ENCODE data around the gene UCHL5.

UCHL5 gene

DNA sequence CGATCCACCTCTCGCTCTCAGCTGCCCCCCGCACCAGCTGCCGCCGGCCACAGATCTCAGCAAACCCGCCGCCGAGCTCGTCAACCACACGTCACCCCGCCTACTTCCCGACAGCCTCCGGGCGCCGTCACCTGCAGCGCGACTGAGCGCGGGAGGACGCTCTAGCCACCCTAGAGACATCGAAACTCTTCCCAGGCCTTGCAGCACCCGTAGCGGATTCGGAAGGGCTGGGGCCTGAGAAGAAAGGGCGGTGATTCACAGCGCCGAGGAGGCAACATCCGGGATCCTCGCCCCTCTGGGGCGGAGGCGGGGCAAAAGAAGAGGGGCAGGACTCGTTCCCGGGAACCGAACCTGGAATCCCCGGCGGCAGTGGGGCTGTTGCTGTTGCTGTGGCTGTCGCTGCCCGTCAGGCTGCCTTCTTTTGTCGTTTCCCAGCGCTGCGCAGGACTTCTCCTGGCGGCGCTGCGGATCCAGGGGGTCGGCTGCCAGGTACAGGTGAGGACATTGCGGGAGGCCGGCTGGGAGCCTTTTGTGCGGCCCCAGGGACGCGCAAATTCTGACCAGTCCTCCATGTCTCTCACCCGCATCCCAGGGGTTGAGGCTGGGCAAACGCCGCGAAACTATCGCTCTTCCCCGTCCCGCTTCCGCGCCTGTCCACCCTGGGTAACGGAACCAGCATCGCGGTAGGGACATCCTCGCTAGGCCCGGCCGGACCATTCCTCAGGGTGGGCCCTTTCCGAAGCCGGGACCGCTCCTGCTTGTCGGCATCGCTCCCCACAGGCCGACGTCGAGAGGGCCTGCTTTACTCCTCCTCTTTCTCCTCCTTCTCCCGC is at the start of gene UCHL5, which contains the start of gene RO60 (continued):
- TF ChIP-seq BCL11B (tag by site-specific recombination; IDR thresholded peaks at IDR 0.05; ENCODE audit: low read depth) = no peak
- peak; percentile 93 for TF ChIP-seq SP2 (tag by site-specific recombination; IDR thresholded peaks at IDR 0.05)
- no peak for TF ChIP-seq SALL2 (tag by site-specific recombination; IDR thresholded peaks at IDR 0.05; ENCODE audit: borderline replicate concordance)
- no peak for TF ChIP-seq ZNF670 (tag by site-specific recombination; IDR thresholded peaks at IDR 0.05; ENCODE audit: low read depth)
- peak; percentile 88 for TF ChIP-seq KLF16 (tag by site-specific recombination; IDR thresholded peaks at IDR 0.05)
- TF ChIP-seq SCRT1 (tag by site-specific recombination; IDR thresholded peaks at IDR 0.05; ENCODE audit: borderline replicate concordance) = peak; percentile 92
- TF ChIP-seq ZNF138 (tag by site-specific recombination; IDR thresholded peaks at IDR 0.05; ENCODE audit: borderline replicate concordance) = no peak
- TF ChIP-seq, protein P1, sequence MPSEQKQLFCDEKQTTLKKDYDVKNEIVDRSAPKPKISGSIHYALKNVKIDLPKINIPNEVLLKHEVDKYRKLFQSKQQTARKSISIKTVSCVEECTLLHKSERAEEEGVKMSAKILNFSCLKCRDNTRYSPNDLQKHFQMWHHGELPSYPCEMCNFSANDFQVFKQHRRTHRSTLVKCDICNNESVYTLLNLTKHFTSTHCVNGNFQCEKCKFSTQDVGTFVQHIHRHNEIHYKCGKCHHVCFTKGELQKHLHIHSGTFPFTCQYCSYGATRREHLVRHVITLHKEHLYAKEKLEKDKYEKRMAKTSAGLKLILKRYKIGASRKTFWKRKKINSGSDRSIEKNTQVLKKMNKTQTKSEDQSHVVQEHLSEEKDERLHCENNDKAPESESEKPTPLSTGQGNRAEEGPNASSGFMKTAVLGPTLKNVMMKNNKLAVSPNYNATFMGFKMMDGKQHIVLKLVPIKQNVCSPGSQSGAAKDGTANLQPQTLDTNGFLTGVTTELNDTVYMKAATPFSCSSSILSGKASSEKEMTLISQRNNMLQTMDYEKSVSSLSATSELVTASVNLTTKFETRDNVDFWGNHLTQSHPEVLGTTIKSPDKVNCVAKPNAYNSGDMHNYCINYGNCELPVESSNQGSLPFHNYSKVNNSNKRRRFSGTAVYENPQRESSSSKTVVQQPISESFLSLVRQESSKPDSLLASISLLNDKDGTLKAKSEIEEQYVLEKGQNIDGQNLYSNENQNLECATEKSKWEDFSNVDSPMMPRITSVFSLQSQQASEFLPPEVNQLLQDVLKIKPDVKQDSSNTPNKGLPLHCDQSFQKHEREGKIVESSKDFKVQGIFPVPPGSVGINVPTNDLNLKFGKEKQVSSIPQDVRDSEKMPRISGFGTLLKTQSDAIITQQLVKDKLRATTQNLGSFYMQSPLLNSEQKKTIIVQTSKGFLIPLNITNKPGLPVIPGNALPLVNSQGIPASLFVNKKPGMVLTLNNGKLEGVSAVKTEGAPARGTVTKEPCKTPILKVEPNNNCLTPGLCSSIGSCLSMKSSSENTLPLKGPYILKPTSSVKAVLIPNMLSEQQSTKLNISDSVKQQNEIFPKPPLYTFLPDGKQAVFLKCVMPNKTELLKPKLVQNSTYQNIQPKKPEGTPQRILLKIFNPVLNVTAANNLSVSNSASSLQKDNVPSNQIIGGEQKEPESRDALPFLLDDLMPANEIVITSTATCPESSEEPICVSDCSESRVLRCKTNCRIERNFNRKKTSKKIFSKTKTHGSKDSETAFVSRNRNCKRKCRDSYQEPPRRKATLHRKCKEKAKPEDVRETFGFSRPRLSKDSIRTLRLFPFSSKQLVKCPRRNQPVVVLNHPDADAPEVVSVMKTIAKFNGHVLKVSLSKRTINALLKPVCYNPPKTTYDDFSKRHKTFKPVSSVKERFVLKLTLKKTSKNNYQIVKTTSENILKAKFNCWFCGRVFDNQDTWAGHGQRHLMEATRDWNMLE (tag by site-specific recombination; conservative IDR thresholded peaks at IDR 0.05; ENCODE audit: low read depth) = peak; percentile 69
- TF ChIP-seq, protein P2, sequence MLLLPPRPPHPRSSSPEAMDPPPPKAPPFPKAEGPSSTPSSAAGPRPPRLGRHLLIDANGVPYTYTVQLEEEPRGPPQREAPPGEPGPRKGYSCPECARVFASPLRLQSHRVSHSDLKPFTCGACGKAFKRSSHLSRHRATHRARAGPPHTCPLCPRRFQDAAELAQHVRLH (tag by site-specific recombination; IDR thresholded peaks at IDR 0.05) = 0 out of 2 replicates have a peak, but pooled peaks have one; percentile 49
- TF ChIP-seq MZF1 (tag by site-specific recombination; IDR thresholded peaks at IDR 0.05; ENCODE audit: borderline replicate concordance) = 0 out of 2 replicates have a peak, but pooled peaks have one; percentile 75
- TF ChIP-seq ZNF510 (tag by site-specific recombination; IDR thresholded peaks at IDR 0.05; ENCODE audit: insufficient replicate concordance) = no peak
- no peak for TF ChIP-seq TCF7L2 (IDR thresholded peaks at IDR 0.05; ENCODE audit: borderline replicate concordance, low read depth, low read length)
- TF ChIP-seq, protein P3, sequence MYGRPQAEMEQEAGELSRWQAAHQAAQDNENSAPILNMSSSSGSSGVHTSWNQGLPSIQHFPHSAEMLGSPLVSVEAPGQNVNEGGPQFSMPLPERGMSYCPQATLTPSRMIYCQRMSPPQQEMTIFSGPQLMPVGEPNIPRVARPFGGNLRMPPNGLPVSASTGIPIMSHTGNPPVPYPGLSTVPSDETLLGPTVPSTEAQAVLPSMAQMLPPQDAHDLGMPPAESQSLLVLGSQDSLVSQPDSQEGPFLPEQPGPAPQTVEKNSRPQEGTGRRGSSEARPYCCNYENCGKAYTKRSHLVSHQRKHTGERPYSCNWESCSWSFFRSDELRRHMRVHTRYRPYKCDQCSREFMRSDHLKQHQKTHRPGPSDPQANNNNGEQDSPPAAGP (tag by site-specific recombination; IDR thresholded peaks at IDR 0.05) = peak; percentile 84; the same call in 1 of the 2 replicates
- TF ChIP-seq KLF1 (tag by site-specific recombination; IDR thresholded peaks at IDR 0.05) = peak; percentile 65
- no peak for TF ChIP-seq ZNF19 (tag by site-specific recombination; IDR thresholded peaks at IDR 0.05; ENCODE audit: low read depth)
- peak; percentile 95 for TF ChIP-seq ZNF341 (tag by site-specific recombination; IDR thresholded peaks at IDR 0.05; ENCODE audit: low read depth)
- TF ChIP-seq ZNF701 (tag by site-specific recombination; IDR thresholded peaks at IDR 0.05) = no peak
- TF ChIP-seq ZBTB20 (tag by site-specific recombination; IDR thresholded peaks at IDR 0.05) = peak; percentile 93

DNA sequence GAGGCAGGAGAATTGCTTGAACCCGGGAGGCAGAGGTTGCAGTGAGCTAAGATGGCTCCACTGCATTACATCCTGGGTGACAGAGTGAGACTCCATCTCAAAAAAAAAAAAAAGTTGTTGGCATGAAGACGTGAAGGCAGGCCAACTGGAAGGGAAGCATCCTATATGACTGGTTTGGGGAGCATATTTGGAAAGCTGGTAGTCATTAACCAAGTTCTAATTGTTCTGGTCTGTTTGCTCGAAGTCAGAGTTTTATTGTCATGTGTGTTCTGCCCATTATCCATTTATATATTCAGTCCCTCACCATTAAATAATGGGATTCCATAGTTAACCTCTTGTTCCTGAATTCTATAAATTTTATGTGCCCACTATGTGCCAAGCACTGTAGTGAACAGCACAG is 49.3 kb upstream of the UCHL5 start:
- no peaks in the 10 kb centered on the region for H3K4me1 ChIP-seq (ENCODE audit: control insufficient read depth, insufficient read depth, low read length)
- no peaks in the 10 kb centered on the region for H3K9me3 ChIP-seq (ENCODE audit: control insufficient read depth, insufficient read depth, low read depth, low read length)
- H3K36me3 ChIP-seq (ENCODE audit: control insufficient read depth in 2 of 2, insufficient read depth in 1 of 2, low read length in 2 of 2) = no peaks in the 10 kb centered on the region
- ChIA-PET CTCF (interaction anchor here (0.6 to 0.7 kb wide), 2 partner anchors 13 to 316 kb away, joined by 3 to 6 read pairs; no protein-coding TSS in a partner anchor), POLR2A (no interaction called here)
- H3K27ac ChIP-seq (ENCODE audit: extremely low read depth, low read depth, low read length) = no peak overlapping the region
- H3K4me3 ChIP-seq (ENCODE audit: low read depth, low read length) = no peak overlapping the region
- TF ChIP-seq, protein P4, sequence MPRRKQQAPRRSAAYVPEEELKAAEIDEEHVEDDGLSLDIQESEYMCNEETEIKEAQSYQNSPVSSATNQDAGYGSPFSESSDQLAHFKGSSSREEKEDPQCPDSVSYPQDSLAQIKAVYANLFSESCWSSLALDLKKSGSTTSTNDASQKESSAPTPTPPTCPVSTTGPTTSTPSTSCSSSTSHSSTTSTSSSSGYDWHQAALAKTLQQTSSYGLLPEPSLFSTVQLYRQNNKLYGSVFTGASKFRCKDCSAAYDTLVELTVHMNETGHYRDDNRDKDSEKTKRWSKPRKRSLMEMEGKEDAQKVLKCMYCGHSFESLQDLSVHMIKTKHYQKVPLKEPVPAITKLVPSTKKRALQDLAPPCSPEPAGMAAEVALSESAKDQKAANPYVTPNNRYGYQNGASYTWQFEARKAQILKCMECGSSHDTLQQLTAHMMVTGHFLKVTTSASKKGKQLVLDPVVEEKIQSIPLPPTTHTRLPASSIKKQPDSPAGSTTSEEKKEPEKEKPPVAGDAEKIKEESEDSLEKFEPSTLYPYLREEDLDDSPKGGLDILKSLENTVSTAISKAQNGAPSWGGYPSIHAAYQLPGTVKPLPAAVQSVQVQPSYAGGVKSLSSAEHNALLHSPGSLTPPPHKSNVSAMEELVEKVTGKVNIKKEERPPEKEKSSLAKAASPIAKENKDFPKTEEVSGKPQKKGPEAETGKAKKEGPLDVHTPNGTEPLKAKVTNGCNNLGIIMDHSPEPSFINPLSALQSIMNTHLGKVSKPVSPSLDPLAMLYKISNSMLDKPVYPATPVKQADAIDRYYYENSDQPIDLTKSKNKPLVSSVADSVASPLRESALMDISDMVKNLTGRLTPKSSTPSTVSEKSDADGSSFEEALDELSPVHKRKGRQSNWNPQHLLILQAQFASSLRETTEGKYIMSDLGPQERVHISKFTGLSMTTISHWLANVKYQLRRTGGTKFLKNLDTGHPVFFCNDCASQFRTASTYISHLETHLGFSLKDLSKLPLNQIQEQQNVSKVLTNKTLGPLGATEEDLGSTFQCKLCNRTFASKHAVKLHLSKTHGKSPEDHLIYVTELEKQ (tag by site-specific recombination; IDR thresholded peaks at IDR 0.05; ENCODE audit: borderline replicate concordance) = no peak
- TF ChIP-seq GLIS2 (tag by site-specific recombination; IDR thresholded peaks at IDR 0.05) (no peak), ZNF155 (tag by site-specific recombination; IDR thresholded peaks at IDR 0.05) (no peak)
